Measurements from ENCODE around the gene MALRD1. TPM values are rescaled to one million over a fixed set of nuclear protein-coding genes. Genes with fewer than 3 reads are reported as not detected.

MALRD1 gene
- total RNA-seq, 2 donors from 2014 or later: 0.84 to 2.2 TPM

DNA sequence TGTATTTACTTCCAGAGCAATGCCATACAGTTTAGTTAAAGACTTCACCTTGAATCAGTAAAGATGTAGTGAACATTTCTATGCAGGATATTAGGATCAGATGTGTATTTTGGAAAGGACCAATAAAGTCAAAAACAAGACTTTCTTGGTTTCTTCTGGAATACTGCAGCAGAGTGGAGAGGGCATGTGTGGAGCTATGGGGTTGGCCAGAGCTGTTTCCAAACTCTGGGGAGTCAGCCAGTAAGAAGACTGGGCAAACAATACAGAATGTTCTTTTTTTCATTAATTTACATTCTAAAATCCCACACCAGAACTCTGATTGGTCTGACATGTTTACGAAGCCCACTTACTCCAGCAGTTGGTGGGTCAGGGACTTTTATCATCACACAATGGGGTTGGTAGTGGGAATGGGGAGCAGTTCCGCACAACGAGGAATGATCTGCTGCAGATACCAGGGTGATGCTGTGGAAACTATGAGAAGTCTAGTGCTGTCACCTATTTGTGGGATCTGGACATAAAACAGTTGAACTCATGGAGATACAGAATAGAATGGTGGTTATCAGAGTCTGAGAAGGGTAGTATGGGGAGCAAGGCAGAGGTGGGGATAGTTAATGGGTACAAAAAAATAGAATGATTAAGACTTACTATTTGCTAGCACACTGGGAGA is 267.7 kb downstream of the MALRD1 start:
- DNase-seq (no peak), ATAC-seq (no peak)
- intact Hi-C loops (cut with DNase I): no loop called here

GRCh38 chr10:19317952-19318351 is 269.4 kb downstream of the MALRD1 start:
- intact Hi-C loops (cut with DNase I): no loop called here
- DNase-seq (no peak), ATAC-seq (no peak)

DNA sequence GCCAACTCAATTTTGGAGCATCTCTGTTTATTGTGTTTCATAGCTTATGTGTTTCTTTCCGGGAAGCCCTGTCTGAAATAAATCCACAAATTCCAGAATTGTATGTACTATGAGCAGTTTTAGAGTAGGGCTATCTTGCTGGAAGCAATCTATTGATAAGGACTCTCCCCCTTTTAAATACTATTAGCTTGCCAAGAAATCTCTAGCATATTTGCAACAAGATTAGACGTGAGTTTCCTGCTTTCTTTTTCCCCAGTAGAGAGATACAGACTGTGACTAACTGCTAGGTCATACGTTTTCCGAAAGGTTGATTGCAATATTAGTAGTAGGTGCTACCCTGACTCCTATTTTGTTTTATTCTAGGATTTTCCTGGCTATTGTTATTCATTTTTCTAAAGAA is 277.0 kb downstream of the MALRD1 start:
- DNase-seq: no peak
- peak in 1 of 2 donors; percentile 57 for ATAC-seq
- intact Hi-C loops (cut with DNase I): no loop called here

- ATAC-seq: no peak
- intact Hi-C loops (cut with DNase I): no loop called here
- no peak for DNase-seq
Measured at GRCh38 chr10:19328582-19328981, 280.0 kb downstream of the MALRD1 start.

DNA sequence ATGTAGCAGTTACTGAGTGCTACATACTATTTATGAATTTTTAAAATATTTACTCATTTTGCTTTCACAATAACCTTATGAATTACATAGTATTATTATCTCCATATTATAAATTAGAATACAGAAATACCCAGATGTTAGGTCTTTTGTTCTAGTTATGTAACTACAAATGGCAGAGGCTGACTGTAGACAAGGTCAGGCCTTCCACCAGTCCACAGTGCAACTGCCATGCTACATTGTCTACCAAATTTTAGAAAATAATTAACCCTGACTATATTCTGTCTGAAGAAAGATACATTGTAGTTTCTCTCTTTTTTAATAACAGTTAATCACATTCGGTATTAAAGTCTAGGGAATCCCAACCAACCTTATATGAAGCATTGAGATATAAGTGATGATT is 280.9 kb downstream of the MALRD1 start:
- no peak for DNase-seq
- ATAC-seq: no peak
- intact Hi-C loops (cut with DNase I): no loop called here

GRCh38 chr10:19332304-19332703 is 283.7 kb downstream of the MALRD1 start:
- ATAC-seq (no peak), DNase-seq (no peak)
- intact Hi-C loops (cut with DNase I): no loop called here

DNA sequence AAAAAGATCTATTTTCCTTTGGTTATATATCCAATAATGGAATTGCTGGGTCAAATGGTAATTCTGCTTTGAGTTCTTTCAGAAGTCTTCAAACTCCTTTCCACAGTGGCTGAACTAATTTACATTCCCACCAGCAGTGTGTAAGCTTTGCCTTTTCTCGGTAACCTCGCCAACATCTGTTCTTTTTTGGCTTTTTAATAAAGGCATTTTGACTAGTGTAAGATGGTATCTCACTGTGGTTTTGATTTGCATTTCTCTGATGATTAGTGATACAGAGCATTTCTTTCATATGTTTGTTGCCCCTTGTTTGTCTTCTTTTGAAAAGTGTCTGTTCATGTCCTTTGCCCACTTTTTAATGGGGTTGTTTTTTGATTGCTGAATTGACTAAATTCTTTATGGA is 285.0 kb downstream of the MALRD1 start:
- intact Hi-C loops (cut with DNase I): no loop called here
- no peak for DNase-seq
- no peak for ATAC-seq

GRCh38 chr10:19347621-19348020 is 299.0 kb downstream of the MALRD1 start:
- DNase-seq: no peak
- no peak for ATAC-seq
- intact Hi-C loops (cut with DNase I): no loop called here

- intact Hi-C loops (cut with DNase I): no loop called here
- ATAC-seq (no peak), DNase-seq (no peak)
Measured at GRCh38 chr10:19367176-19367575, 318.6 kb downstream of the MALRD1 start.

DNA sequence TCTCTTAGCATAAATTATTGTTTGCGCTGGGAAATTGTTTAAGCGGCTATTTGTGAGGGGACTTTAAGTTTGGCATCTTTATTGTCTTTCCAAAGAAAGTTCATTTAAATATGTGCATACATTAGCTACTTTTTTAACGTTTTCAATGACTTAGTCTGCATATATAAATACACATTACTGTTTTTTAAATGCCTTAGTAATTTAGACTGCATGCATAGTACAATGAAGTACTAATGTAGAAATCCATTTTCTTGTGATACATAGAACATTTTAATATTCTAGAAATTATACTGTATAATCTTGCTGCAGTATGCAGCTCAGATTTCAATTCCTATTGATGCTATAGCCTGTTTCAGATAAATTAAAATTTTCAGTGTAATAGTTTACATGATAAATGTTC is 325.4 kb downstream of the MALRD1 start:
- intact Hi-C loops (cut with DNase I): no loop called here
- DNase-seq (no peak), ATAC-seq (no peak)

DNA sequence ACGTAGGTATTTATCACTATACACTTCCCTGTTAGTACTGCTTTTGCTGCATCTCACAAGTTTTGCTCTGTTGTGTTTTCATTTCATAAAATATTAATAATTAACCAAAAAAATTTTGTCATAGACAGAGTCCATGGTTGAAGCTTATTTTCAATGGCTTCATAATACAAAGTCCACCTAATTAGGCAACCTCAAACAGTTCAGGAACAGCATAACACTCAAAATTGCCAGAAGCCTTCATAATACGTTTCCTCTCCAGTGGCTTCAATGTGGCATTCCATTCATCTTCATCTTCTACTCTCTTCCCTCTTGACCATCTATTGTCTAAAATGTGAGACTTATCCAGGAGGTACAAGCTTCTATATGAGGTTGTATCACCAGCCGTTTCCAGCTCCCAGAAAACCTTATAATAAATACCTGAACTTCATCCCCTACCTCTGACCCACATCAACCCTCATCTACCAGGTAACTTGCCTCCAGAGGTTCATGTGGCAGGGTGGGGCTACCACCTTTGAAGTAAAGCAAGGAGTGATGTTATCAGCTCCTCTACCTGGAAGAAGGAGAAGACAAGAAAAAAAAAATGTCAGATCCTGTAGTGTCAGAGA is 337.3 kb downstream of the MALRD1 start:
- intact Hi-C loops (cut with DNase I): no loop called here
- DNase-seq (no peak), ATAC-seq (no peak)

DNA sequence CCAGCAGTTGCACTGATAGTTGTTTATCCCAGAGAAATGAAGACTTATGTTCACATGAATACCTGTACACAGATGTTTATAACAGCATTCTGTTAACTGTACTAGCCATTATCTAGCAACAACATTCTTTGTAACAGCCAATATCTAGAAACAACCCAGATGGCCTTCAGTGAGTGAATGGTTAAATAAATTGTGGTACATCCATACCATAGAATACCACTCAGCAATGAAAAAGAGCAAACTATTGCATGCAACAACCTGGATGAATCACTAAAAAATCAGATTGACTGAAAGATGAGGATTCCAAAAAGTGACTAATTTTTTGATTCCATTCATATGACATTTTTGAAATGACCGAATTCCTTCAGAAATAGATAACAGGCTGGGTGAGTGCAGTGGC is 360.3 kb downstream of the MALRD1 start:
- intact Hi-C loops (cut with DNase I): no loop called here
- no peak for ATAC-seq
- no peak for DNase-seq

DNA sequence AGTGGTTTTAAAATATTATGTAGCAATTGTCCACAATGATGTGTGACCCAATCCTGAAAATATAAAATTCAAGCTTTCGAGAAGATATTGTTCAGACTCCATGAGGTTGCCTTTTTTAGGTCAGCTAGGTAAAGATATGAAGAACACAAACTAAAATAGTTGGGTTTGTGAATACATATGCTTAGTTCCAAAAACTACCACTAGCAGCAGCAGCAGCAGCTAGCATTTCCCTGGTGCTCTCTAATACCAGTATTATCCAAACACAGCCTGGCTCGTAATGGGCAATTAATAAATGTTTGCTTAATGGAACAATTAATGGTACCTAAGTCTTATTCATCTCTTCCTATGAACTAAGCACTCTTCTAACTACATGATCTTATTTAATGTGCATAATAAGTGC is 362.5 kb downstream of the MALRD1 start:
- DNase-seq: no peak
- intact Hi-C loops (cut with DNase I): no loop called here
- ATAC-seq: no peak

DNA sequence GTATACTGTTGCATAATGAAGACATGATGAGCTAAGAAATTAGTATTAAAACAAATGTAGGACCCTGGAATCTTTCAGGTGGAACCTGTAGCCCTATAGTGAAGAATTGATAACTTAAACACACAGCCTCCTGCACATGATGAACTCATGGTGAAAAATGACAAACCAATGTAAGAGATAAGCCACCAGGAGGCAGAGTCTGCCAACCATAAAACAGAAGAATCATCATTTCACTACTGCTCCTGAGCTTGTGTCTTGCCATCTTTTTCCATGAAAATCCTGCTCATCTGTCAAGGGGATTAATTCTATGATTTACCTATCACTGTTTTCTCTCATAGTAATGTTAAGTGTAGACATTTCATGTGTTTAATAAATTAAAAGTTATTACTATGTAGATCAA is 363.9 kb downstream of the MALRD1 start:
- intact Hi-C loops (cut with DNase I): no loop called here
- no peak for DNase-seq
- ATAC-seq: peak in 1 of 2 donors; percentile 32

DNA sequence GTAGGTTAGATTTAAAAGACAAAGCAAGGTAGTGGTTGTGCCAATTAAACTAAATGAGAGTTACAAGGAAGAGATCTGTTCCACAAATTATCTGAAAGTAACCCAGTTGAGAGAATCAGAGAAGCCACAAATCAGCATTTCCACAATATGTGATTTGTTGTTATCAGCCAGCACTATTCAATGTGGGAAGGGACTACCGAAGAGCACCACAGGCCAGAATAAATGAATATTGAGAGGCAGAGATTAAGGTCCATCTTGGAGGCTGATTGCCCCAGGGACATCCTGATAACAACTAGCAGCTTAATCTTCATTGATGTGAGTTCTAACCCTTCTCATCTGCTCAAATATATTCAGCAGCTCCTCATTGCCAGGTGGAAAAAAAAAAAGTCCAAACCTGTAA is 367.6 kb downstream of the MALRD1 start:
- intact Hi-C loops (cut with DNase I): no loop called here
- DNase-seq (no peak), ATAC-seq (no peak)

DNA sequence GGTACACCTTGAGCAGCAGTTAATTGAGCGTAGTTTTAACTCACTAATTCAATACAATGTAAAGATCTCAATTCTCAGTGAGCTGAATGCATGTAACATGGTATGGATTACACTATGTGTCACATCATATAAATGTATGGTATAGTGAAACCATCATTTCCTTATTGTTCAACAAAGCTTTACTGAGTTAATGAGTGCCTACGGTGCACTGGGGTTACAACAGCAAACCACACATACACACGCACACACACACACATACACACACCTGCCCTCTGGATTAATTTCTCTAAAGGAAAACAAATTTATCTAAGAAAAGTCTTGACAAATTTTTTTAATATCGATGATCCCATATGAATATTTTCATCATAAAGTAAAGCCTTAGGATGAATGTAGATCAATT is 369.1 kb downstream of the MALRD1 start:
- DNase-seq (no peak), ATAC-seq (no peak)
- intact Hi-C loops (cut with DNase I): no loop called here

DNA sequence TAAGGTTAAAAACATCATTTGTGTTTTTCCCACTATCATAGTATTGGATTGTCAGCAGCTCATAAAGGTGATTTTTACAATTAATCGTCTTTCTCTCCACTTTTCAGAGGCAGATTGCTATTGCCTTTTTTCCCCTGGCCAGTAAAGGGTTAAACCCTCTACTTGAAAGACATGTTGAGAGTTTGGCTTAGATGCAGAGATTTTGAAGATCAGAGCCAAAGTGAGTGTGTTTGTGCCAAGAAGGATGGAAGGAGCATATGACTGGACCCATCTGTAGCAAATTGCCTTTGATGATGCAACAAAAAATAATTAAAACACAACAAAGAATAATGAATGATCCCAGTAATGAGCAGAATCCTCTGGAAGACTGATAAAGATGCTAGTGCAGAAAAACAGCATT is 373.1 kb downstream of the MALRD1 start:
- intact Hi-C loops (cut with DNase I): no loop called here
- no peak for ATAC-seq
- no peak for DNase-seq

- ATAC-seq (no peak), DNase-seq (no peak)
- intact Hi-C loops (cut with DNase I): no loop called here
Measured at GRCh38 chr10:19426034-19426433, 377.4 kb downstream of the MALRD1 start.

DNA sequence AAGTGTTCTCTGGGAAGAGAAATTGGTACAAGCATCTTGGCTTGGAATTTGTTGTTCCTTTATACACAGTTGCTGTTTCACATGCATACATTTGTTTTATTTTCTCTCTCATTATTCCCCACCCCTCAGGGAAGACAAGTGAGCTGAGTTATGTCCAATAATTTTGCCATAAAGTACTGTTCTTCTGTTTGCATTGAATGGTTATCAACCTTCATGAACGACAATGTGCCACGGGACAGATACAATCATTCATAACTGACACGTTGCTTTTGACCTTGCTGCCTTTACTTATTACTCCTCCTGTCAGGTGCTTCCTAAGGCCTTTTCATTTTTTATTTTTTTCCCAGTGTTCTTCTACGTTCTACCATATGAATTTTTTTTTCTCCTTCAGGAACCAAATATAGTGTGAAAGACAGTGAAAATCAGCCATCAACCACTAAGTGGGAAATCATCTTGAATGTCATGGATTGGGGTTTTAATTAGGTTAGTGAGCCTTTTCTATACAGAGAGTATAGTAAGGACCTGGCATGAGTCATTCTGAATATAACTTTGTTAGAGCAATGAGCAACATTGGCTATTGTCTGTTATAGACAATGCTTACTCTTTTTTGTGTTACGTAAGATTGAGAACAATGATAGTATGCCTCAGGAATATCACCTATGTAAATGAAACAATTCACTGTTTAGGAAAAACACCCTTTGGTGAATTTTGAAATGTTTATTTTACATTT is 383.2 kb downstream of the MALRD1 start:
- ATAC-seq (no peak), DNase-seq (no peak)
- intact Hi-C loops (cut with DNase I): no loop called here

- intact Hi-C loops (cut with DNase I): no loop called here
Measured at GRCh38 chr10:19449860-19450259, 401.3 kb downstream of the MALRD1 start.

DNA sequence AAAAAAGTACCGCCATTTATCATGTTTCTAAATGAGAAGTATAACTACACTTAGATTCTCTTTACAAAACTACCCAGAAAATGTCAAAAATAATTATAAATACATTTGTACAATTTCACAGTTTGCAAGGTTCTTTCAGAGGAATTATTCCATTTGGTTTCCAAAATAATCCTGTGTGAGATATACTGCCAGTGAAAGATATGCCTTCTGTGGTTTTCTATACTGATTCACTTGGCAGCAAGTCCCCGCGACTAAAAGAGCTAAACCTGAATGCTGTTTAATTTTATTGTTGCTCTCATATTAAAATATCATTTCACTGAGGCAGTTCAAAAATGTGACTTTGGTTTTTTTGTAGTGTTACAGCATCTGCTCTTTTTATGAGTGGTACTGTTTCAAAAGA is 402.8 kb downstream of the MALRD1 start:
- intact Hi-C loops (cut with DNase I): no loop called here
- DNase-seq: no peak
- no peak for ATAC-seq

More at GRCh38 chr10:19449860-19450259, 401.3 kb downstream of the MALRD1 start:
- DNase-seq (no peak), ATAC-seq (no peak)

Data from left cardiac atrium (tissue), 4 donors.